CD4-positive, alpha-beta T cell treated with Interleukin-1 beta for 1 hour (primary cell): Measurements from ENCODE around the gene UBN2.
"Not testable (repeated sequence)": the region's sequence is repeated elsewhere in the genome, so short reads cannot be mapped to it uniquely, and the experiment has no call there.

Experiments
- DNase-seq, 2 donors: peaks; one replicate each; pipeline ENCODE4 v3.0.0-alpha.2; 2020 to 2022

UBN2 gene

DNA sequence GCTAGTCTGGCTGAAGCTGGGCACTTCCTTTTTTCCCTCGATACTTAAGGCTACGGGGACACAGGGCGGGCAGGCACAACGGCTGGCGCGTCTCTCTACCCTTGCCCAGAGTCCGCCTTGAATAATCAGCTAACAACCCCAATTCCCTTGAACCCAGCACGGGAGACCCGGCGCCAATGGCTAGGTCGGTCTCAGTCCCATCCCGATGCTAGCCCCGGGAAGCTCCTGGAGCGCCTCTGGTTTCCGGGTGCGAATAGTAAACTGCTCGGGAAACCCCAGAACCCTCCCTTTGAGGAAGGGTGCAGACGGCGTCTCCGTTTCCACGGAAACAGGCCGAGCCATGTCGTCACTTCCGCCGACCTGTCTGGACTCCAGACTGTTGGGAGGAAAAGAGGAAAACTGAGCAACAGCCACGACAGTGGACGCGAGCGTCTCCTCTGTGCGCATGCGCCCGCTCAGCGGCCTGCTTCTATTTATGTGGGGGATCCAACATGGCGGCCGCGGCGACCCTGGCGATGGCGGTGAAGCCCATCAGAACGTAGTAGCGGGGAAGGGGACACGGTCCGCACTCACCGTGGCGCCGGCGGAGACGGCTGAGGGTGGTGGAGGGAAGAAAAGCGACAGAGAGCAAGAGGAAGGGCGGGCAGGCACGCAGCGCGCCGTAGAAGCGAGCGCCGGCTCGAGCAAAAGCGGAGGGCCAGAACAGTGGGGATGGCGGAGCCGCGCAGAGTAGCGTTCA is at the start of gene UBN2:
Gene UBN2, plus strand, starts transcription at position 464 of the 739 bp plus-strand sequence. Its CDS starts 248 bp downstream, at position 712.
- peak; percentile 94 to 96 for DNase-seq

DNA sequence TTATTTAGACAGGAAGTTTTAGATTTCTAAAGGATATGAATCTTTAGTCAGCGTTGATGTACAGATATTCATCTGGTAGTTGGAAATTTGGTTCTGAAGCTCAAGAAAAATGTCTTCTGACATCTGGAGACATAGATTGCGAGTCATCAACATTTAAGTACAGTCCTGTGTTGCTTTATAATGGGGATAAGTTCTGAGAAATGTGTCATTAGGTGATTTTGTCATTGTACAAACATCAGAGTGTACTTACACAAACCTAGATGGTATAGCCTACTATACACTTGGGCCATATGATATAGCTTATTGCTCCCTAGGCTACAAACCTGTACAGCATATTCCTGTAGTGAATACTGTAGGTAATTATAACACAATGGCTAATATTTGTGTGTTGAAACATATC is 49.6 kb upstream of the UBN2 start:
- DNase-seq, result no peak

DNA sequence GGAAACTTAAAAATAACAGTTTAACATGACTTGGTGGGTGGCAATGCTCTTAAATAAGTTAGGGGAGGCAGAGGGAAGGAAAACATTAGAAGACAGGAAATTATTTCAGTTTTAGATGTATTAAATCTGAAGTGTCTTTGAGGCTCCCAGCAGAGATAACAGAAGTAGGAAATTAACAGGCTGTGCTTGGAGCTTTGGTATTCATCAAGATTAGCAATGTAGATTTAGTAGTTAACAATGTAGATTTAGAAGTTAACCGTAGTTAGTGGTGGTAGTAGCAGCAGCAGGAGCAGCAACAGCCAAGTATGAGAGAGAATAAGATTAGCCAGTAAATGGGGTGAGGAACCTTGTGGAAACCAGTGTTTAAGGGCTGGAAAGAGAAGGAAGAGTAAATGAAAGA is 48.7 kb upstream of the UBN2 start:
- no peak for DNase-seq

DNA sequence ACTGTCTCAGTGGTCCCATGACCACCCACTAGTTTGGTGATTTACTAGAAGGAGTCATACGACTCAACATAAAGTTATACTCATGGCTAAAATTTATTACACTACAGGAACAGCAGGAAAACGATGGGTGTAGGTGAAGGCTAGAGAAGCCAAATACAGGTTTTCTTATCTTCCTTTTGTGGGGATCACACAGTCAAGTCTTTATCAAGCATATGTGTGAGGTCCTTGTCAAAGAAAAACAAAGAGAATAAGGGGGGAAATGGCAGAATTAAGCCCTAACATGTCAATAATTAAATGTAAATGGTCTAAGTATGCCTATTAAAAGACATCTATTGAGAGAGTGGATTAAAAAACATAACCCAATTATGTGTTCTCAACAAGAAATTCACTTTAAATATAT is 47.8 kb upstream of the UBN2 start:
- no peak for DNase-seq

DNA sequence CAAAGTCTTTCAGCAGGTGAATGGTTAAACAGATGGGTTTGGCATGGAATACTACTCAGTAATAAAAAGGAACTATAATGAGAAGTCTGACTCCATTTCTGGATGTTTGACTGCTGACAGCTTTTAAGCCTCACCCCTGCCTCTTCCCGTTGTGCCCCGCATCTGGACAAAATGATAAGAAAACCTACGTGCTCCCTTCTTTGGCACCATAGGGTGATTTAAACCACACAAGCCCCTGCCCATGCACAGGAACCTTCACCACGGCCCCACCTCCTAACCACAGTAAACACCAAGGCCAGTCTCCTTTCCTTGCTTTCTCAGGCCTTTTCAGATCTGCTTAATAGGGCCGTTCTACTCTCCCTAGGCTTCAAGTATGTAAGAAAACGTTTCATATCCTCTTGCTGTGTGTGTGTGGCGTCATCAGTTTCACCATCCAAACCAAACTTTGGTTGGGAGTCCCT is 47.1 kb upstream of the UBN2 start:
- no peak for DNase-seq

DNA sequence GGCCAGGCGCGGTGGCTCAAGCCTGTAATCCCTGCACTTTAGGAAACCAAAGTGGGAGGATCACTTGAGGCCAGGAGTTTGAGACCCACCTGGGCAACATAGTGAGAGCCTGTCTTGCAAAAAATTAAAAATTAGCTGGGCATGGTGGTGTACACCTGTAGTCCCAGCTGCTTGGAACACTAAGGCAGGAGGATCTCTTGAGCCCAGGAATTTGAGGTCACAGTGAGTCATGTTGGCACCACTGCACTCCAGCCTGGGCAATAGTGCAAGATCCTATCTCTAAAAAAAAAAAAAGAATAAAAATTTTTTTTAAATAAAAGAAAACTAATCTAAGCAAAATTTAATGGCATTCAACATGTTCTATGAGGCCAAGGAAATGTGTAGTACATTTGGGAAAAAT is 44.9 kb upstream of the UBN2 start:
- DNase-seq, result no peak

DNA sequence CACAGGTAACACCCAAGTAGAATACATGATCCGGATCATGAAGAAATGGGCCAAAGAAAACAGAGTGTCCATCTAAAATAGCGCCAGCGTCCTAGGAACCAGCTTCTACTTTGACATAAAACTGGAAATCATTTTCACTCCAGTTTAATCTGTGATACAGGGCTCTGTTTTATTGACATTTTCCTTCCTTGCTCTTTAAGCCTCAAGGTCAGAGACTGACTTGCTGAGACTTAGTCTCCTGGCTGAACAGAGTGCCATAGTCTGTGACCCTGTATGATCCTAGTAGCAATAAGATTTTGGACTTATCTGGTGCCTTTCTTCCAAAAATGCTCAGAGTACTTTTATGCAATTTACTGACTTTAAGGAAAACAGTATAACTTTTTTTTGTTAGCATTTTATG is 41.7 kb upstream of the UBN2 start:
- DNase-seq, result no peak

DNA sequence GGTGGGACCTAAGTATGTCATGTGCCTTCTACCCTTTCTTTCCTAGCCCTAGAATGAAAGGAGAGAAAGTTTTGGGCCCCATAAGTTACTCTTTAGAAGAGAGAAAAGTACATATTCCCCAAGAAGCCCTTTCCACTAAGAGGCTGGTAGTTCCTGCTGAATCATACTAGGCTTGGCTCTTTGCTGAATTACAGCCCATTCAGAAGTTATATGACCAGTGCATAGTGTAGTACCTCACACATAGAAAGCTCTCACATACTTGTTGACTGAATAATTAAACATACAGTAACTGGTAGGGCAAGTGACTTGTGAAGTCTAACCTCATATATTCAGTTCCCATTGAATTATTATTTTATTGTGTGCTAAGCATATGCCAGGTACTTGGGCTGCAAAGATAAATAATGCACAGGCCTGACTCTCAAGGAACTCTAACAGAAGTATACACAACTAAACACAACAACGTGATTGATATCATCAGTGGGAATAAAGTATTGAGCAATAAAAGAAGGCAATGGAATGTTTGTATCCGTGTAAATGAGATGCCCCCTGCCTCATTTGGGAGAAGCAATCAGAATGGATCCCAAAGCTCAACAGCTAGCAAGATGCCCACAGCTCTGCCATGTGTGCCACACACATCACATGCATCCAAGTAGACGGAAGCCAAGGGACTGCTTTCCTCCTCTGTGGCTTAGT is 38.9 kb upstream of the UBN2 start:
- DNase-seq, result no peak

DNA sequence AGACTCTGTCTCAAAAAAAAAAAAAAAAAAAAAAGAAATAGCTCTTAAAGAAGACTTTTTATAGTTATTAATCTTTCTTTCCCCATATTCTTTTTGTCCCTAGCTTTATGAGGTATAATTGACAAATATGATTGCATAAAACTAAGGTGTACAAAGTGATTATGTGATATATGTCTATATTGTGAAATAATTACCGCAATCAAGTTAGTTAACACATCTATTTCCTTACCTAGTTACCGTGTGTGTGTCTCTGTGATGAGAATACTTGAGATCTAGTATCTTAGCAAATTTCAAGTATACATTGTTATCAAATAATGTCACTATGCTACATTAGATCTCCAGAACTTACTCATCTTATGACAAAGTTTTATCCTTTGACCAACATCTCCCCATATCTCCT is 30.7 kb upstream of the UBN2 start:
- no peak for DNase-seq

DNA sequence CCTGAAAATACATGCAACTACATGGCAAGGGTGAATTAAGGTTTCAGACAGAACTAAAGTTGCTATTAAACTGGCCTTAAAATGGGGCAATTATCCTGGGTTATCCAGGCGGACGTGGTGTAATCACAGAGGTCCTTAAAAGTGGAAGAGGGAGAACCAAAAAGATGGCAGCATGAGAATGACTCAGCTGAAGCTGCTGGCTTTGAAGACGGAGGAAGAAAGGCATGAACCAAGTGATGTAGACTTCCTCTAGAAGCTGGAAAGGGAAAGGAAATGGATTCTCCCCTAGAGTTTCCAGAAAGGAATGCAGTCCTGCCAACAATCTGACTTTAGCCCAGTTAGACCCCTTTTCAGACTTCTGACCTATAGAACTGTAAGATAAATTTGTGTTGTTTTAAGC is 27.0 kb upstream of the UBN2 start:
- no peak for DNase-seq

DNA sequence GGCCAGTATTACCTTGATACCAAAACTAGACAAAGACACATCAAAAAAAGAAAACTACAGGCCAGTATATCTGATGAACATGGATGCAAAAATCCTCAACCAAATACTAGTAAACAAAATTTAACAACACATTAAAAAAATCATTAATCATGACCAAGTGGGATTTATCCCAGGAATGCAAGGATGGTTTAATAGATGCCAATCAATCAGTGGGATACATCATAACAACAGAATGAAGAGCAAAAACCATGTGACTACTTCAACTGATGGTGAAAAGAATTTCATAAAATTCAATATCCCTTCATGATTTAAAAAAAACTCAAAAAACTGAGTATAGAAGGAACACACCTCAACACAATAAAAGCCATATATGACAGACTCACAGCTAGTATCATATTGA is 25.2 kb upstream of the UBN2 start:
- no peak for DNase-seq

DNA sequence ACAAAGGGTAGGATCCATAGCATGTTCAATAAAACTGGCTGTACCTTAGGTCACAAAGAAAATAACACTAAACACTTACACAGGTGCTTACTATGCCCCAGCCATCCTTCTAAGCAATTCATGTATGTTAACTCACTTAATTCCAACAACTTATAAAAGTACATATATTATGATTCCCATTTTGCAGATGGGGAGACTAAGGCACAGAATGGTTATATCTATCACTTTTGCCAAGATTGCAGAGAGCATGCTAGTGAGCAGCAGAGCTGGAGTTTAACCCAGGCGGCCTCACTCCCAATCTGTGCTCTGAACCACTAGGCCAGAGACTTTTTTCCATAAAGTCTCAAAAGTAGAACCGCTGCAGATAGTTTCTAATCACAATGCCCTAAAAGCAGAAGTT is 18.9 kb upstream of the UBN2 start:
- DNase-seq, result no peak

DNA sequence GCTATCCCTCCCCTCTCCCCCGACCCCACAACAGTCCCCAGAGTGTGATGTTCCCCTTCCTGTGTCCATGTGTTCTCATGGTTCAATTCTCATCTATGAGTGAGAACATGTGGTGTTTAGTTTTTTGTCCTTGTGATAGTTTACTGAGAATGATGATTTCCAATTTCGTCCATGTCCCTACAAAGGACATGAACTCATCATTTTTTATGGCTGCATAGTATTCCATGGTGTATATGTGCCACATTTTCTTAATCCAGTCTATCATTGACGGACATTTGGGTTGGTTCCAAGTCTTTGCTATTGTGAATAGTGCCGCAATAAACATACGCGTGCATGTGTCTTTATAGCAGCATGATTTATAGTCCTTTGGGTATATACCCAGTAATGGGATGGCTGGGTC is 17.5 kb upstream of the UBN2 start:
- not testable (repeated sequence) for DNase-seq

DNA sequence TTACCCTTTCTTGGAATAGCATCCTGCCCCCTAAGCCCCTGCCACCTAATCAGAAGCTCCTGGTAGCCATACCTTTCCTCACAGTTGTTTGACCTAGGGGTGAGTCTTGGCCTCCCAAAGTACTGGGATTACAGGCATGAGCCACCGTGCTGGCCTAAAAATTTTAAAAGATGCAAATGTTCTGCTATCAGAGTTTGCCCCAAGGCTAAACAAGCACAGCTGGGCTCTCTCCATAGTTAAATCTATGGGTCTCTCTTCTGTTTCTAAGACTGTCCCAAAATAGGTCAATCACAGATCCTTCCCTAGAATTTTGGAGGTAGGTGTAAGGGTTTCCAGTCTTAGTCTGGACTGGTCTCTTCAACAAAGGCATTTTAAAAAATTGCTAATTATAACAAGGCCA is 12.9 kb upstream of the UBN2 start:
- DNase-seq, result no peak

DNA sequence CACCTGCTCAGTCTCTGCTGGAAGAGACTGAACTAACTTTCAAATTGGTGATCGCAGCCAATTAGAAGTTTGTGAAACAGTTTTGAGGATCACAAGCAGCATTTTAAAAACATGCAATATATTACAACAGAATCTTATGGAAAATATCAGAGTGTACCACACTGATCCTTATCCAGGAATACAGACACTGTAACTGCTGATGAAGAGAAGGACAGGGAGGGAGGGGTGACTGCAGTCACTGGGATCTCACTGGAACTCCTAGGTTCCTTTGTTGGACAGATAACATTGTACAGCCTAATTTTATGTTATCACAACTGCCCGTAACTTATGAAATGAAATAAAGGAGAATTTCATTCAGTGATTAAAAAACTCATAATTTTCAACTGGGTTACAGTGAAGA is 6.8 kb upstream of the UBN2 start:
- no peak for DNase-seq

DNA sequence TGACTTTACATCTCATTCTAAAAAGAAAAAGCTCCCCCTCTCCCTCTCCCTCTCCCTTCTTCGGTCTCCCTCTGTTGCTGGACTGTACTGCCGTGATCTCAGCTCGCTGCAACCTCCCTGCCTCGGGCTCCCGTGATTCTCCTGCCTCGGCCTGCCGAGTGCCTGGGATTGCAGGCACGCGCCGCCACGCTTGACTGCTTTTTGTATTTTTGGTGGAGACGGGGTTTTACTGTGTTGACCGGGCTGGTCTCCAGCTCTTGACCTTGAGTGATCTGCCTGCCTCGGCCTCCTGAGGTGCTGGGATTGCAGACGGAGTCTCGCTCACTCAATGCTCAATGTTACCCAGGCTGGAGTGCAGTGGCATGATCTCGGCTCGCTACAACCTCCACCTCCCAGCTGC is 6.2 kb upstream of the UBN2 start:
- not testable (repeated sequence) for DNase-seq

DNA sequence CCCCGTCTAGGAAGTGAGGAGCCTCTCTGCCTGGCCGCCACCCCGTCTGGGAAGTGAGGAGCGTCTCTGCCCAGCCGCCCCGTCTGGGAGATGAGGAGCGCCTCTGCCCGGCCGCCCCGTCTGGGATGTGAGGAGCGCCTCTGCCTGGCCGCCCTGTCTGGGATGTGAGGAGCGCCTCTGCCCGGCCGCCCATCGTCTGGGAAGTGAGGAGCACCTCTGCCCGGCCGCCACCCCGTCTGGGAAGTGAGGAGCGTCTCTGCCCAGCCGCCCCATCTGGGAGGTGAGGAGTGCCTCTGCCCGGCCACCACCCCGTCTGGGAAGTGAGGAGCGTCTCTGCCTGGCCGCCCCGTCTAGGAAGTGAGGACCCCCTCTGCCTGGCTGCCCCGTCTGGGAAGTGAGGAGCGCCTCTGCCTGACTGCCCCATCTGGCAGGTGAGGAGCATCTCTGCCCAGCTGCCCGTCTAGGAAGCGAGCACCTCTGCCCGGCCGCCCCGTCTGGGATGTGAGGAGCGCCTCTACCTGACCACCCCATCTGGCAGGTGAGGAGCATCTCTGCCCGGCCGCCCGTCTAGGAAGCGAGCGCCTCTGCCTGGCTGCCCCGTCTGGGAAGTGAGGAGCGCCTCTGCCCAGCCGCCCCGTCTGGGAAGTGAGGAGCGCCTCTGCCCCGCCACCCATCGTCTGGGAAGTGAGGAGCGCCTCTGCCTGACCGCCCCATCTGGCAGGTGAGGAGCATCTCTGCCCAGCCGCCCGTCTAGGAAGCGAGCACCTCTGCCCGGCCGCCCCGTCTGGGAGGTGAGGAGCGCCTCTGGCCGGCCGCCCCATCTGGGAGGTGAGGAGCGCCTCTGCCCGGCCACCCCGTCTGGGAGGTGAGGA is 5.5 kb upstream of the UBN2 start:
- DNase-seq, result not testable (repeated sequence)

DNA sequence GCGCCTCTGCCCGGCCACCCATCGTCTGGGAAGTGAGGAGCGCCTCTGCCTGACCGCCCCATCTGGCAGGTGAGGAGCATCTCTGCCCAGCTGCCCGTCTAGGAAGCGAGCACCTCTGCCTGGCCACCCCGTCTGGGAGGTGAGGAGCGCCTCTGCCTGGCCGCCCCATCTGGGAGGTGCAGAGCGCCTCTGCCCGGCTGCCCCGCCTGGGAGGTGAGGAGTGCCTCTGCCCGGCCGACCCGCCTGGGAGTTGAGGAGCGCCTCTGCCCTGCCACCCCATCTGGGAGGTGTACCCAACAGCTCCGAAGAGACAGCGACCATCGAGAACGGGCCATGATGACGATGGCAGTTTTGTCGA is 4.9 kb upstream of the UBN2 start:
- not testable (repeated sequence) for DNase-seq

DNA sequence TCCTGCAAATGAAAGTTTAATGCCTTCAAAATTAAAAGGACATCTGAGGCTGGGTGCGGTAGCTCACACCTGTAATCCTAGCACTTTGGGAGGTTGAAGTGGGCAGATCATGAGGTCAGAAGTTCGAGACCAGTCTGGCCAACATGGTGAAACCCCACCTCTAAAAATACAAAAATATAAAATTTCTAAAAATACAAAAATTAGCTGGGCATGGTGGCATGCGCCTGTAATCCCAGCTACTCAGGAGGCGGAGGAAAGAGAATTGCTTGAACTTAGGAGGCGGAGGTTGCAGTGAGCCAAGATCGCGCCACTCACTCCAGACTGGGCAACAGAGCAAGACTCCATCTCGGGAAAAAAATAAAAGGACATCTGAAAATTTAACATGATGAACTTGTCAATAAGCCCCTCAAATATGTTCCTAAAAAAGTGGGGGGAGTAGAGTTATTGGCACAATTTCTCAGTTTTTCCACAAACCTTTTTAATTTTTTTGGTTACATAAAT is 4.0 kb upstream of the UBN2 start:
- not testable (repeated sequence) for DNase-seq

DNA sequence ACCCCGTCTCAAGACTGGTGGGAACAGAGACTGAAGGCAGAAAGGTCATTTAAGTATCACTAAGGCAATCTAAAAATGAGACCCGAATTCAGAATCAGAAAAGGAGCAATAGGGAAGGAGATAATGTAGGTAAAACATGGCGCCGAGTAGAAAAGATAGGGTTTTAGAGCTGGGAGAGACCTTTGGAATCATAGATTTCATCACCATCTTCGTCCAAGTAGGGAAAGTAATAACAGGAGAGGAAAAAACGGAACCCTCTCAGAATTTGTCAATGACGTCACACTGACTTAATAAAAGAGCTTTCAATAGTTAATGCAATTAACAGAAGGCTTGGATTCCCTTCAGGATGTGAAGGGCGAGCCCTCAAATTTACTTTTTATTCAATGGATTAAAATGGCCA is 1.0 kb upstream of the UBN2 start:
- no peak for DNase-seq

DNA sequence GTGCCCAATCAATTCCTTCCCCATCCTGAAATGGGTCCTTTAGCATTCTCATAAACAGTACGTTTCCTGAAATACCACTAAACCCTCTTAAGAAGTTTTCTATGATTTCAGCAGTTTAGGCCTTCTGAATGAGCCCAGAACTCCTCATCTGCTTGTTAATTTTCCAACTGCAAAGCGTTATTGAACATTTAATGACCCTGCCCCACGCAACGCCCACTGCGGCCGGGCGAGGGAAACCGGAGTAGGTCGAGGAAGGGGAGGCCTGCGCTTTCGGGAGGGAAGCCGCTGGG is 608 bp upstream of the UBN2 start:
- DNase-seq, result no peak

DNA sequence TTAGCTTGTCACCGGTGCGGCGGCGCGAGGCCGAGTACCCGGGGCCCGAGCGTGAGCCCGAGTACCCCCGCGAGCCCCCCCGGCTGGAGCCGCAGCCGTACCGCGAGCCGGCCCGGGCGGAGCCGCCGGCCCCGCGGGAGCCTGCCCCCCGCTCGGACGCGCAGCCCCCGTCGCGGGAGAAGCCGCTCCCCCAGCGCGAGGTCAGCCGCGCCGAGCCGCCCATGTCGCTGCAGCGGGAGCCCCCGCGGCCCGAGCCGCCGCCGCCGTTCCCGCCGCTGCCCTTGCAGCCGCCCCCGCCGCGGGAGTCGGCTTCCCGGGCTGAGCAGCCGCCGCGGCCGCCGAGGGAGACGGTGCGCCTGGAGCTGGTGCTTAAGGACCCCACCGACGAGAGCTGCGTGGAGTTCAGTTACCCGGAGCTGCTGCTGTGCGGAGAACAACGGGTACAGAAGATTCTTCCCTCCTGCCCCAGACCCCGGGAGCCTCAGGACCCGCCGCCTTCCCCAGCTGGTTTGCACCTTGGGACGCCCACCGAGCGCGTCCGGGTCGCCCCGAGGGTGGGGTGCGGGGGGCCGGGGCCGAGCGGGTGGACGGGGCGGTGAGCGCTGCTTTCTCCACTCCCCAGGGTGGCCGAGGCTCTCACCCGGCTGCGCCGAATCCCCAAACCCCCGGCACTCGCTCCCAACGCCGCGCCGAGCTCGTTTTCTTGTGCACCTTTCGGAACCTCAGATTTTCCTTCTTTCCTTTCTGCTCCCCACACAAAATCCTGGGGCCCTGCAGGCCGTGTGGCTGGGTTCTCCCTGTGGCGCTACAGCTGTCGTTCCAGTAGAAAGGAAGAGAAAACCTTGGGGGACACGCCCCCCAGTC is 708 bp downstream of the UBN2 start:
- peak; percentile 3 to 10 for DNase-seq

DNA sequence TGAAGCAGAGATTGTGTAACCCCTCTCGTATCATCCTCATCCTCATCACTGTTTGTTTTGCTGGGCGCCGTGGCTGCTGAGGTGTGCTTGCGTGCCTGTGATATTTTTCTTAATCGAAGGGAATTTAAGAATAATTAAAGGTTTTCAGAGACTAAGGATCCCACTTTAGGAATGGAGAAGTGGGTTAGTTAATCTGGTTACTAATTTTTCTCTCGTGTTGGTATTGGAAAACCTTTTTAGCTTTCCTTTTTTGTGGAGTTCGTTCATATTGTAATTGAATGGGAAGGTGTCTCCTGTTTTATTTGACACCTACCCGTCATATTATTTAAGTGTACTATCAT is 1.3 kb downstream of the UBN2 start:
- peak; percentile 6 to 22 for DNase-seq
